HCT116 (cell line): Measurements from ENCODE around the gene AMBRA1. TPM values are rescaled to one million over a fixed set of nuclear protein-coding genes. Genes with fewer than 3 reads are reported as not detected.

Source experiments
- ATAC-seq: fragments of 200-7000 bp; cut with Tn5 transposase; 2 replicates; pipeline ENCODE4 v1.9.1; 2020; ENCODE audit warnings: mild to moderate bottlenecking, moderate library complexity
- BruUV-seq: library from RNA; stranded (reverse); fragments of 400-500 nt; replicated peaks from 2 replicates; lab custom pipeline; 2021; lab: Mats Ljungman, UMichigan
- CTCF ChIA-PET: fragments of 300-600 bp; sonication (Branson Sonifier 250); formaldehyde crosslinking; loops from one replicate; lab custom pipeline; 2021; ENCODE audit warnings: antibody characterized with exemption; lab: Charles Lee
- POLR2A ChIA-PET: fragments of 300-600, 350-600 bp; sonication (Branson Sonifier 250); formaldehyde crosslinking; loops from one replicate; lab custom pipeline; 2021; ENCODE audit warnings: antibody characterized with exemption; lab: Charles Lee
- RAD21 ChIA-PET, 2 experiments: fragments of 300-600 bp; sonication (Branson Sonifier 250); formaldehyde crosslinking; loops; one replicate each; lab custom pipeline; 2023; ENCODE audit warnings: low total read pairs in 2 of 2; ENCODE audit not compliant: uncharacterized antibody in 2 of 2, unreplicated experiment in 2 of 2, low non-redundant PET in 1 of 2; lab: Charles Lee
- DNase-seq: peaks from one replicate; pipeline ENCODE4 v3.0.0-alpha.2; 2010; ENCODE audit warnings: low read depth, low spot score
- H2AFZ ChIP-seq: fragments of 200-600 bp; shearing (Covaris generic), sonication (generic); 2 replicates; pipeline ENCODE4 v1.6.1; 2017; ENCODE audit warnings: low read depth, mixed run types, mixed read lengths, antibody characterized with exemption, low read length; ENCODE audit not compliant: poor library complexity, severe bottlenecking
- H3K27ac ChIP-seq: 2 replicates; pipeline ENCODE4 v1.5.1; 2012; ENCODE audit warnings: low read depth, low read length
- H3K27me3 ChIP-seq: fragments of 200-600 bp; sonication (generic); 2 replicates; pipeline ENCODE4 v1.6.1; 2016; ENCODE audit warnings: mixed run types, low read length, mixed read lengths; ENCODE audit not compliant: insufficient read depth
- H3K36me3 ChIP-seq, 2 experiments: fragments of 200-500 bp in 1 of 2; fragments of 200-600 bp in 1 of 2; sonication (Bioruptor generic) in 1 of 2; sonication (generic) in 1 of 2; 2 replicates each; pipeline versions ENCODE4 v1.5.1 to v1.6.1; 2014 to 2016; ENCODE audit warnings: low read length in 2 of 2, inconsistent platforms in 1 of 2, mixed read lengths in 1 of 2, mixed run types in 1 of 2; ENCODE audit not compliant: insufficient read depth in 2 of 2, control insufficient read depth in 1 of 2
- H3K4me1 ChIP-seq, 2 experiments: fragments of 200-600 bp in 1 of 2; sonication (generic) in 1 of 2; 2 replicates each; pipeline versions ENCODE4 v1.5.1 to v1.6.1; 2012 to 2017; ENCODE audit warnings: low read length in 2 of 2, inconsistent platforms in 1 of 2, mild to moderate bottlenecking in 1 of 2, mixed read lengths in 1 of 2, mixed run types in 1 of 2, moderate library complexity in 1 of 2; ENCODE audit not compliant: insufficient read depth in 2 of 2, control insufficient read depth in 1 of 2
- H3K4me2 ChIP-seq: fragments of 200-600 bp; sonication (generic); 2 replicates; pipeline ENCODE4 v1.6.1; 2017; ENCODE audit warnings: mixed run types, low read length, mixed read lengths
- H3K4me3 ChIP-seq, 2 experiments: fragments of 200-600 bp in 1 of 2; sonication (generic) in 1 of 2; replicated peaks in 1 of 2; 2 replicates each; pipeline ENCODE4 v1.5.1; 2011 to 2016; ENCODE audit warnings: low read length in 2 of 2, control low read depth in 1 of 2, low read depth in 1 of 2, mild to moderate bottlenecking in 1 of 2, mixed read lengths in 1 of 2, mixed run types in 1 of 2
- H3K79me2 ChIP-seq: fragments of 200-600 bp; sonication (generic); 2 replicates; pipeline ENCODE4 v1.6.1; 2017; ENCODE audit warnings: mild to moderate bottlenecking, mixed run types, low read length, moderate library complexity, mixed read lengths; ENCODE audit not compliant: insufficient read depth
- H3K9ac ChIP-seq: fragments of 200-600 bp; sonication (generic); 2 replicates; pipeline ENCODE4 v1.6.1; 2016; ENCODE audit warnings: low read length, mixed read lengths
- H3K9me2 ChIP-seq: fragments of 200-600 bp; sonication (generic), shearing (Covaris generic); 2 replicates; pipeline ENCODE4 v1.6.1; 2017; ENCODE audit warnings: mixed run types, mild to moderate bottlenecking, moderate library complexity; ENCODE audit not compliant: insufficient read depth
- H3K9me3 ChIP-seq, 2 experiments: fragments of 200-500 bp in 1 of 2; fragments of 200-600 bp in 1 of 2; sonication (Bioruptor generic) in 1 of 2; sonication (generic) in 1 of 2; 2 replicates each; pipeline ENCODE4 v1.6.1; 2014 to 2017; ENCODE audit warnings: low read length in 2 of 2, mixed read lengths in 2 of 2, inconsistent platforms in 1 of 2, low read depth in 1 of 2, mild to moderate bottlenecking in 1 of 2, mixed run types in 1 of 2, moderate library complexity in 1 of 2; ENCODE audit not compliant: control insufficient read depth in 1 of 2, insufficient read depth in 1 of 2
- H4K20me1 ChIP-seq: fragments of 200-600 bp; sonication (generic), shearing (Covaris generic); 2 replicates; pipeline ENCODE4 v1.6.1; 2017; ENCODE audit warnings: mixed run types, mild to moderate bottlenecking, moderate library complexity; ENCODE audit not compliant: insufficient read depth
- CBX3 ChIP-seq: IDR thresholded peaks from 2 replicates; pipeline ENCODE4 v1.6.1; 2012; ENCODE audit warnings: low read depth
- EGR1 ChIP-seq: IDR thresholded peaks from 2 replicates; pipeline ENCODE4 v1.6.1; 2012; ENCODE audit warnings: low read depth
- ELF1 ChIP-seq: IDR thresholded peaks from 2 replicates; pipeline ENCODE4 v1.6.1; 2012; ENCODE audit warnings: low read depth, borderline replicate concordance
- EZH2 ChIP-seq: fragments of 200-600 bp; sonication (generic); IDR thresholded peaks from 2 replicates; pipeline ENCODE4 v1.6.1; 2017; ENCODE audit warnings: antibody characterized with exemption, mixed run types
- EZH2phosphoT487 ChIP-seq: fragments of 200-600 bp; IDR thresholded peaks from 2 replicates; pipeline ENCODE4 v1.6.1; 2018; ENCODE audit warnings: antibody characterized with exemption, borderline replicate concordance
- FOSL1 ChIP-seq: IDR thresholded peaks from 2 replicates; pipeline ENCODE4 v1.6.1; 2012; ENCODE audit warnings: low read depth
- JUND ChIP-seq: IDR thresholded peaks from 2 replicates; pipeline ENCODE4 v1.6.1; 2012
- POLR2A ChIP-seq: IDR thresholded peaks from 2 replicates; pipeline ENCODE4 v1.7.0; 2011; ENCODE audit warnings: borderline replicate concordance; ENCODE audit not compliant: insufficient read depth, insufficient read length; ENCODE audit errors: extremely low read depth
- POLR2AphosphoS5 ChIP-seq: IDR thresholded peaks from 2 replicates; pipeline ENCODE4 v1.6.1; 2011; ENCODE audit warnings: mild to moderate bottlenecking, low read depth, low read length, moderate library complexity
- SIN3A ChIP-seq: IDR thresholded peaks from 2 replicates; pipeline ENCODE4 v1.6.1; 2012; ENCODE audit warnings: low read depth
- SP1 ChIP-seq: IDR thresholded peaks from 2 replicates; pipeline ENCODE4 v1.6.1; 2012; ENCODE audit warnings: low read depth
- SRF ChIP-seq: IDR thresholded peaks from 2 replicates; pipeline ENCODE4 v1.6.1; 2012; ENCODE audit warnings: low read depth
- YY1 ChIP-seq: IDR thresholded peaks from 2 replicates; pipeline ENCODE4 v1.6.1; 2011; ENCODE audit warnings: low read length, low read depth, moderate library complexity, mild to moderate bottlenecking; ENCODE audit not compliant: insufficient replicate concordance; ENCODE audit errors: extremely low read depth
- ZFX ChIP-seq: fragments of 450-650 bp; IDR thresholded peaks from 2 replicates; pipeline ENCODE4 v1.6.1; 2017
- intact Hi-C: fragments of 100-400 bp; cut with micrococcal nuclease; formaldehyde crosslinking; loops from 2 replicates; pipeline ENCODE4 v1.10.0; 2022
- total RNA-seq: library from RNA; stranded (reverse); gene quantifications from one replicate; pipeline ENCODE4 v1.2.1, GENCODE V29; 2021; ENCODE audit not compliant: unreplicated experiment
- TF ChIP-seq, protein P1 (sequence below), 3 experiments: fragments of 200-600 bp in 1 of 3; sonication (generic) in 1 of 3; IDR thresholded peaks in 2 of 3; conservative IDR thresholded peaks in 1 of 3; 2 replicates each; pipeline ENCODE4 v1.5.1; 2012 to 2017; ENCODE audit warnings: low read depth in 2 of 3, low read length in 2 of 3, antibody characterized with exemption in 1 of 3, borderline replicate concordance in 1 of 3, control low read depth in 1 of 3, mild to moderate bottlenecking in 1 of 3, mixed read lengths in 1 of 3, mixed run types in 1 of 3, moderate library complexity in 1 of 3; ENCODE audit not compliant: insufficient read depth in 1 of 3
- TF ChIP-seq, protein P2 (sequence below): IDR thresholded peaks from 2 replicates; pipeline ENCODE4 v1.6.1; 2012; ENCODE audit warnings: low read depth
- TF ChIP-seq, protein P3 (sequence below): IDR thresholded peaks from 2 replicates; pipeline ENCODE4 v1.6.1; 2012

The AMBRA1 gene
- total RNA-seq, 1 experiment from 2014 or later, result 22.7 TPM

DNA sequence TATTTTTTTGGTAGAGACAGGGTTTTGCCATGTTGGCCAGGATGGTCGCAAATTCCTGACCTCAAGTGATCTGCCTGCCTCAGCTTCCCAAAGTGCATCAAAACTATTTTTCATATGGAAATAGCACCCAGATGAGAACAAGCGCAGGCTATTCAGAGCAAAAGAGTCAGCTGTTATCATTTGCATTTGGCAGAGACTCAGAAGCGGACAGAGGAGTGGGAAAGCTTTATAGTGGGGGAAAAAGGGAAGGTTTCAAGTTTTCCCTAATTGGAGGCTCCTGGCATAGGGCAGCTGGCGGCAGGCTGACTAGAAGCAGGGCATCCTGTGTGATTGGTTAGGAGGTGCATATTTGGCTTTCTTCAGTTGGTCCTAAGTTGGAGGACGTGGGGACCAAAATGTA lies 43.7 kb upstream of the AMBRA1 start:
- TF ChIP-seq CBX3 (no peak), ZFX (no peak), SP1 (no peak), EZH2phosphoT487 (no peak), JUND (no peak), FOSL1 (no peak), EZH2 (no peak), SIN3A (no peak), SRF (no peak), POLR2AphosphoS5 (no peak), EGR1 (no peak), ELF1 (no peak), YY1 (no peak), POLR2A (no peak)
- TF ChIP-seq, protein P1, sequence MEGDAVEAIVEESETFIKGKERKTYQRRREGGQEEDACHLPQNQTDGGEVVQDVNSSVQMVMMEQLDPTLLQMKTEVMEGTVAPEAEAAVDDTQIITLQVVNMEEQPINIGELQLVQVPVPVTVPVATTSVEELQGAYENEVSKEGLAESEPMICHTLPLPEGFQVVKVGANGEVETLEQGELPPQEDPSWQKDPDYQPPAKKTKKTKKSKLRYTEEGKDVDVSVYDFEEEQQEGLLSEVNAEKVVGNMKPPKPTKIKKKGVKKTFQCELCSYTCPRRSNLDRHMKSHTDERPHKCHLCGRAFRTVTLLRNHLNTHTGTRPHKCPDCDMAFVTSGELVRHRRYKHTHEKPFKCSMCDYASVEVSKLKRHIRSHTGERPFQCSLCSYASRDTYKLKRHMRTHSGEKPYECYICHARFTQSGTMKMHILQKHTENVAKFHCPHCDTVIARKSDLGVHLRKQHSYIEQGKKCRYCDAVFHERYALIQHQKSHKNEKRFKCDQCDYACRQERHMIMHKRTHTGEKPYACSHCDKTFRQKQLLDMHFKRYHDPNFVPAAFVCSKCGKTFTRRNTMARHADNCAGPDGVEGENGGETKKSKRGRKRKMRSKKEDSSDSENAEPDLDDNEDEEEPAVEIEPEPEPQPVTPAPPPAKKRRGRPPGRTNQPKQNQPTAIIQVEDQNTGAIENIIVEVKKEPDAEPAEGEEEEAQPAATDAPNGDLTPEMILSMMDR (IDR thresholded peaks at IDR 0.05 in 2 of 3, conservative IDR thresholded peaks at IDR 0.05 in 1 of 3; ENCODE audit: borderline replicate concordance in 1 of 3, insufficient read depth in 1 of 3, low read depth in 2 of 3, low read length in 2 of 3), result no peak
- TF ChIP-seq, protein P2, sequence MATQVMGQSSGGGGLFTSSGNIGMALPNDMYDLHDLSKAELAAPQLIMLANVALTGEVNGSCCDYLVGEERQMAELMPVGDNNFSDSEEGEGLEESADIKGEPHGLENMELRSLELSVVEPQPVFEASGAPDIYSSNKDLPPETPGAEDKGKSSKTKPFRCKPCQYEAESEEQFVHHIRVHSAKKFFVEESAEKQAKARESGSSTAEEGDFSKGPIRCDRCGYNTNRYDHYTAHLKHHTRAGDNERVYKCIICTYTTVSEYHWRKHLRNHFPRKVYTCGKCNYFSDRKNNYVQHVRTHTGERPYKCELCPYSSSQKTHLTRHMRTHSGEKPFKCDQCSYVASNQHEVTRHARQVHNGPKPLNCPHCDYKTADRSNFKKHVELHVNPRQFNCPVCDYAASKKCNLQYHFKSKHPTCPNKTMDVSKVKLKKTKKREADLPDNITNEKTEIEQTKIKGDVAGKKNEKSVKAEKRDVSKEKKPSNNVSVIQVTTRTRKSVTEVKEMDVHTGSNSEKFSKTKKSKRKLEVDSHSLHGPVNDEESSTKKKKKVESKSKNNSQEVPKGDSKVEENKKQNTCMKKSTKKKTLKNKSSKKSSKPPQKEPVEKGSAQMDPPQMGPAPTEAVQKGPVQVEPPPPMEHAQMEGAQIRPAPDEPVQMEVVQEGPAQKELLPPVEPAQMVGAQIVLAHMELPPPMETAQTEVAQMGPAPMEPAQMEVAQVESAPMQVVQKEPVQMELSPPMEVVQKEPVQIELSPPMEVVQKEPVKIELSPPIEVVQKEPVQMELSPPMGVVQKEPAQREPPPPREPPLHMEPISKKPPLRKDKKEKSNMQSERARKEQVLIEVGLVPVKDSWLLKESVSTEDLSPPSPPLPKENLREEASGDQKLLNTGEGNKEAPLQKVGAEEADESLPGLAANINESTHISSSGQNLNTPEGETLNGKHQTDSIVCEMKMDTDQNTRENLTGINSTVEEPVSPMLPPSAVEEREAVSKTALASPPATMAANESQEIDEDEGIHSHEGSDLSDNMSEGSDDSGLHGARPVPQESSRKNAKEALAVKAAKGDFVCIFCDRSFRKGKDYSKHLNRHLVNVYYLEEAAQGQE, result no peak
- TF ChIP-seq, protein P3, sequence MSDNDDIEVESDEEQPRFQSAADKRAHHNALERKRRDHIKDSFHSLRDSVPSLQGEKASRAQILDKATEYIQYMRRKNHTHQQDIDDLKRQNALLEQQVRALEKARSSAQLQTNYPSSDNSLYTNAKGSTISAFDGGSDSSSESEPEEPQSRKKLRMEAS, result no peak
- TF ChIP-seq, all 23 proteins: peak for 0
- H2AFZ ChIP-seq, result no peak overlapping the region
- no peak overlapping the region for H3K9ac ChIP-seq
- no peaks in the 10 kb centered on the region for H3K27me3 ChIP-seq
- no peak overlapping the region for H3K27ac ChIP-seq
- H3K79me2 ChIP-seq, result no peaks in the 10 kb centered on the region
- RAD21 ChIA-PET, result no interaction called here
- ATAC-seq, result no peak
- H3K9me3 ChIP-seq, result no peaks in the 10 kb centered on the region
- no peaks in the 10 kb centered on the region for H3K9me2 ChIP-seq
- CTCF ChIA-PET, result no interaction called here
- intact Hi-C loops, result no loop called here
- H3K36me3 ChIP-seq, result no peaks in the 10 kb centered on the region
- DNase-seq, result no peak
- POLR2A ChIA-PET, result no interaction called here
- no peak overlapping the region for H3K4me2 ChIP-seq
- H3K4me3 ChIP-seq, result no peak overlapping the region
- peaks cover 6 to 8% of the 10 kb centered on the region in 2 experiments; a peak in 3 of 4 replicates for H3K4me1 ChIP-seq
- no TSS peak for BruUV-seq
- H4K20me1 ChIP-seq, result no peaks in the 10 kb centered on the region
